MM.1S (cell line): Measurements from ENCODE around the gene PPP2CA.

ENCODE experiments used
- EZH2 ChIP-seq: fragments of 300-600 bp; sonication (generic); optimal IDR thresholded peaks from 2 replicates; pipeline ENCODE3; 2017; ENCODE audit warnings: low read depth, mild to moderate bottlenecking, antibody characterized with exemption, low read length, mixed read lengths
- EZH2phosphoT487 ChIP-seq: fragments of 300-600 bp; sonication (generic); IDR thresholded peaks from 2 replicates; pipeline ENCODE4 v1.6.1; 2018; ENCODE audit warnings: antibody characterized with exemption, low read length
- TF ChIP-seq, protein P1 (sequence below): fragments of 300-600 bp; sonication (generic); IDR thresholded peaks from 2 replicates; pipeline ENCODE4 v1.5.1; 2016; ENCODE audit warnings: antibody characterized with exemption, low read length, mixed read lengths

DNA sequence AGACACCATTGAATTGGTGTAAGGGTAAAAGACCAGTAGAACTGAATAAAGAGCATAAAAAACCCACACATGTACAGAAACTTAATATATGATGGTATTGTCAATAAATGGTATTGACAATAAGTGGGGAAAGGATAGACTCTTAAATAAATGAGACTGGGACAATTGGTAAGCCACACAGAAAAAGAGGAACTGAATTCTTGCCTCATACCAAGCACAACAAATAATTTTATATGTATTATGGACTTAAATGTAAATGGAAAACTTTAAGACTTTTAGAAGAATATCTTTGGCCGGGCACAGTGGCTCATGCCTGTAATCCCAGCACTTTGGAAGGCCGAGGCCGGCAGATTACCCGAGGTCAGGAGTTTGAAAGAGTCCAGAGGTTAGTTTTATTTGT, 37.9 kb upstream of the PPP2CA start:
- TF ChIP-seq, protein P1, sequence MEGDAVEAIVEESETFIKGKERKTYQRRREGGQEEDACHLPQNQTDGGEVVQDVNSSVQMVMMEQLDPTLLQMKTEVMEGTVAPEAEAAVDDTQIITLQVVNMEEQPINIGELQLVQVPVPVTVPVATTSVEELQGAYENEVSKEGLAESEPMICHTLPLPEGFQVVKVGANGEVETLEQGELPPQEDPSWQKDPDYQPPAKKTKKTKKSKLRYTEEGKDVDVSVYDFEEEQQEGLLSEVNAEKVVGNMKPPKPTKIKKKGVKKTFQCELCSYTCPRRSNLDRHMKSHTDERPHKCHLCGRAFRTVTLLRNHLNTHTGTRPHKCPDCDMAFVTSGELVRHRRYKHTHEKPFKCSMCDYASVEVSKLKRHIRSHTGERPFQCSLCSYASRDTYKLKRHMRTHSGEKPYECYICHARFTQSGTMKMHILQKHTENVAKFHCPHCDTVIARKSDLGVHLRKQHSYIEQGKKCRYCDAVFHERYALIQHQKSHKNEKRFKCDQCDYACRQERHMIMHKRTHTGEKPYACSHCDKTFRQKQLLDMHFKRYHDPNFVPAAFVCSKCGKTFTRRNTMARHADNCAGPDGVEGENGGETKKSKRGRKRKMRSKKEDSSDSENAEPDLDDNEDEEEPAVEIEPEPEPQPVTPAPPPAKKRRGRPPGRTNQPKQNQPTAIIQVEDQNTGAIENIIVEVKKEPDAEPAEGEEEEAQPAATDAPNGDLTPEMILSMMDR: no peak
- TF ChIP-seq EZH2: no peak
- TF ChIP-seq EZH2phosphoT487: no peak
